ENCODE data around the gene PBRM1. TPM values are rescaled to one million over a fixed set of nuclear protein-coding genes. Genes with fewer than 3 reads are reported as not detected.
A peak's percentile ranks its signal among the peaks of the same experiment; 100 is the strongest.

The PBRM1 gene
- total and polyA plus RNA-seq, 4 donors, result 7.1 to 65.7 (median 38.7) TPM

- TF ChIP-seq FOXA1 (IDR thresholded peaks at IDR 0.05), result no peak
- no peak for TF ChIP-seq HNF4G (IDR thresholded peaks at IDR 0.05)
- TF ChIP-seq TAF1 (conservative IDR thresholded peaks at IDR 0.05), result no peak
- no peak for TF ChIP-seq EGR1 (IDR thresholded peaks at IDR 0.05; ENCODE audit: low read depth in 2 of 2)
- TF ChIP-seq FOXA2 (IDR thresholded peaks at IDR 0.05), result no peak
Measured at GRCh38 chr3:52707585-52707984, 21.9 kb upstream of the PBRM1 start (continued).

DNA sequence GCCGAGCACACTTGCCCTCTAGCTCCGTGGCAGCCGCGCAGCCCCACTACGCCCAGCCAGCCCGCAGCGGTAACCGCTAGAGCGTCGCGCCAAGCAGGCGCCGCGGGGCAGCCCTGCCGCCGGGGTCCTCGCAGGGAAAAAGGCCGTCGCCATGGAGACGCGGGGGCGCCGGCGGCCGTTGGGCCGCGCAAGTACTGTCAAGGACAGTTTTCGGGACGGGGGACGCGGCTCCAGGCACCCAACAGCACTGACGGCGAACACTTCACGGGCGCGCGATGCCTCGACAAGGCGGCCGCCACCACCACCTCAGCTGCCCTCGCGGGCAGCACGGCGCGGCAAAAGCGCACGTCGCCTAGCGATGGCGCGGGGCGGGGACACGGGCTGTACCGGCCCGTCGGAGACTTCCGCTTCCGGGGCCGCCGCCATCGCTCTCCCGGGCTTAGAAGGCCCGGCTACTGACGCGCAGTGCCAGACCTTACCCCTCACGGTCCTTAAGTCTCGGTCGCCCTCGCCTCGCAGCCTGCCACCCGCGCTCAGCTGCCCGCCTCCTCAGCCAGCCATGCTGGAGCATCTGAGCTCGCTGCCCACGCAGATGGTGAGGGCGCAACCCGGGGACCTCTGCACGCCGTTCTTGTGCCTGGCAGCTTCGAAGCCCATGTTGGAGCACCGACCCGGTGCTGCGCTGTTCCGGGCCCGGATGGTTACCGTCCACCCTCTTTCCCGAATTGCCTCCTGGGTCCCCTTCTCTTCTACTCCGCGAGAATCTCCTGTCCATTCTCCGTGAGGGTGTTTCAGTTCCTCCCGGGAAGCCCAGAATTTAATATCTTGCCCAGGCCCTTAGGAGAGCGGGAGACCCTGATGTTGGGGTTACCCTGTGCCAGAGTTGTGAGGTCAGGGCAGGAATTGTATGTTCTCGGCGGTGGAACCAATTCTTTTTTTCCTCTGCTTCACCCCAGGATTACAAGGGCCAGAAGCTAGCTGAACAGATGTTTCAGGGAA lies 20.3 kb upstream of the PBRM1 start, which contains the start of the genes GLT8D1 and SPCS1:
GLT8D1 (minus strand) TSS at position 104 of the 999 bp plus-strand sequence. CDS start 5,331 bp downstream, outside the sequence.
SPCS1 (plus strand) TSS at position 419 of the 999 bp plus-strand sequence; CDS start at position 560, 141 bp downstream.
- DNase-seq (ENCODE audit: low spot score), result peak; percentile 90
- TF ChIP-seq RXRA (IDR thresholded peaks at IDR 0.05) (no peak), CTCF (IDR thresholded peaks at IDR 0.05; ENCODE audit: low read depth, low read length, missing input control) (no peak), YY1 (IDR thresholded peaks at IDR 0.05) (peak; percentile 95), TAF1 (conservative IDR thresholded peaks at IDR 0.05) (no peak), GABPA (IDR thresholded peaks at IDR 0.05 in 1 of 2, conservative IDR thresholded peaks at IDR 0.05 in 1 of 2) (peak; percentile 79 to 93), HNF4A (conservative IDR thresholded peaks at IDR 0.05) (no peak)
- TF ChIP-seq, protein P1, sequence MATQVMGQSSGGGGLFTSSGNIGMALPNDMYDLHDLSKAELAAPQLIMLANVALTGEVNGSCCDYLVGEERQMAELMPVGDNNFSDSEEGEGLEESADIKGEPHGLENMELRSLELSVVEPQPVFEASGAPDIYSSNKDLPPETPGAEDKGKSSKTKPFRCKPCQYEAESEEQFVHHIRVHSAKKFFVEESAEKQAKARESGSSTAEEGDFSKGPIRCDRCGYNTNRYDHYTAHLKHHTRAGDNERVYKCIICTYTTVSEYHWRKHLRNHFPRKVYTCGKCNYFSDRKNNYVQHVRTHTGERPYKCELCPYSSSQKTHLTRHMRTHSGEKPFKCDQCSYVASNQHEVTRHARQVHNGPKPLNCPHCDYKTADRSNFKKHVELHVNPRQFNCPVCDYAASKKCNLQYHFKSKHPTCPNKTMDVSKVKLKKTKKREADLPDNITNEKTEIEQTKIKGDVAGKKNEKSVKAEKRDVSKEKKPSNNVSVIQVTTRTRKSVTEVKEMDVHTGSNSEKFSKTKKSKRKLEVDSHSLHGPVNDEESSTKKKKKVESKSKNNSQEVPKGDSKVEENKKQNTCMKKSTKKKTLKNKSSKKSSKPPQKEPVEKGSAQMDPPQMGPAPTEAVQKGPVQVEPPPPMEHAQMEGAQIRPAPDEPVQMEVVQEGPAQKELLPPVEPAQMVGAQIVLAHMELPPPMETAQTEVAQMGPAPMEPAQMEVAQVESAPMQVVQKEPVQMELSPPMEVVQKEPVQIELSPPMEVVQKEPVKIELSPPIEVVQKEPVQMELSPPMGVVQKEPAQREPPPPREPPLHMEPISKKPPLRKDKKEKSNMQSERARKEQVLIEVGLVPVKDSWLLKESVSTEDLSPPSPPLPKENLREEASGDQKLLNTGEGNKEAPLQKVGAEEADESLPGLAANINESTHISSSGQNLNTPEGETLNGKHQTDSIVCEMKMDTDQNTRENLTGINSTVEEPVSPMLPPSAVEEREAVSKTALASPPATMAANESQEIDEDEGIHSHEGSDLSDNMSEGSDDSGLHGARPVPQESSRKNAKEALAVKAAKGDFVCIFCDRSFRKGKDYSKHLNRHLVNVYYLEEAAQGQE (IDR thresholded peaks at IDR 0.05), result peak; percentile 33
- Histone ChIP-seq H3K9me3 (ENCODE audit: control insufficient read depth in 4 of 4, low read length in 3 of 4) (no peaks in the 10 kb centered on the region), H3K4me3 (ENCODE audit: low read depth in 1 of 3, low read length in 3 of 3) (peak within 1 kb of the TSS; percentile 71 to 94 (median 84)), H3K4me1 (ENCODE audit: control insufficient read depth in 4 of 4, insufficient read depth in 4 of 4, low read length in 3 of 4) (peaks cover 2 to 38% (median 26%) of the 10 kb centered on the region in 4 donors), H3K9ac (ENCODE audit: low read depth in 1 of 2, low read length in 2 of 2) (peak within 1 kb of the TSS; percentile 85 to 86), H3K36me3 (ENCODE audit: control insufficient read depth in 4 of 4, insufficient read depth in 3 of 4, low read depth in 1 of 4, low read length in 3 of 4) (peaks cover 0 to 9% (median 5%) of the 10 kb centered on the region in 4 donors), H3K27me3 (ENCODE audit: control insufficient read depth in 4 of 4, insufficient read depth in 4 of 4, low read length in 3 of 4) (no peaks in the 10 kb centered on the region), H3K27ac (ENCODE audit: low read depth in 1 of 2, low read length in 2 of 2) (peak within 1 kb of the TSS; percentile 83 to 86)
- WGBS, result under 1% methylated on average over 94 of the region's 94 CpGs

DNA sequence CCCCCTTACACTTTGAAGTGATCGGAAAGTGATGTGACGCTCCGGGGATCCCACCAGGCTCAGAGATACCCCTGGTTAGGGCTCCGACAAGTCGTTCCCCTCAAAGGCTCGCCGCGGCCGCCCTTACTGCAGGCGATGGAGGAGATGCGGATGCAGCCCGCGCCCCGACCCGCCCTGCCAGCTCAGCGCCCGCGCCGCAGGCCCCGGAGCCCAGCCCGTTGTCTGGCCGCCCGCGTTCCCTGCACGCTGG lies 19.6 kb upstream of the PBRM1 start:
- Histone ChIP-seq H3K4me3 (ENCODE audit: low read depth in 1 of 3, low read length in 3 of 3) (peak overlapping the region; percentile 71 to 94 (median 84)), H3K9ac (ENCODE audit: low read depth in 1 of 2, low read length in 2 of 2) (peak overlapping the region; percentile 71 to 84), H3K27me3 (ENCODE audit: control insufficient read depth in 4 of 4, insufficient read depth in 4 of 4, low read length in 3 of 4) (no peaks in the 10 kb centered on the region), H3K36me3 (ENCODE audit: control insufficient read depth in 4 of 4, insufficient read depth in 3 of 4, low read depth in 1 of 4, low read length in 3 of 4) (peaks cover 0 to 9% (median 5%) of the 10 kb centered on the region in 4 donors), H3K9me3 (ENCODE audit: control insufficient read depth in 4 of 4, low read length in 3 of 4) (no peaks in the 10 kb centered on the region), H3K4me1 (ENCODE audit: control insufficient read depth in 4 of 4, insufficient read depth in 4 of 4, low read length in 3 of 4) (peaks cover 2 to 38% (median 26%) of the 10 kb centered on the region in 4 donors), H3K27ac (ENCODE audit: low read depth in 1 of 2, low read length in 2 of 2) (peak overlapping the region; percentile 83 to 86)
- under 1% methylated on average over 25 of the region's 25 CpGs for WGBS
- no peak for DNase-seq (ENCODE audit: low spot score)
- TF ChIP-seq GABPA (IDR thresholded peaks at IDR 0.05 in 1 of 2, conservative IDR thresholded peaks at IDR 0.05 in 1 of 2), result no peak
- no peak for TF ChIP-seq HNF4A (conservative IDR thresholded peaks at IDR 0.05)
- TF ChIP-seq, protein P2, sequence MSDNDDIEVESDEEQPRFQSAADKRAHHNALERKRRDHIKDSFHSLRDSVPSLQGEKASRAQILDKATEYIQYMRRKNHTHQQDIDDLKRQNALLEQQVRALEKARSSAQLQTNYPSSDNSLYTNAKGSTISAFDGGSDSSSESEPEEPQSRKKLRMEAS (IDR thresholded peaks at IDR 0.05), result no peak
- no peak for TF ChIP-seq CTCF (IDR thresholded peaks at IDR 0.05; ENCODE audit: low read depth, low read length, missing input control)
- TF ChIP-seq, protein P3, sequence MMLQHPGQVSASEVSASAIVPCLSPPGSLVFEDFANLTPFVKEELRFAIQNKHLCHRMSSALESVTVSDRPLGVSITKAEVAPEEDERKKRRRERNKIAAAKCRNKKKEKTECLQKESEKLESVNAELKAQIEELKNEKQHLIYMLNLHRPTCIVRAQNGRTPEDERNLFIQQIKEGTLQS (IDR thresholded peaks at IDR 0.05), result no peak
- no peak for TF ChIP-seq YY1 (IDR thresholded peaks at IDR 0.05)
- no peak for TF ChIP-seq TAF1 (conservative IDR thresholded peaks at IDR 0.05)
- TF ChIP-seq RXRA (IDR thresholded peaks at IDR 0.05), result no peak
- no peak for TF ChIP-seq ZBTB33 (IDR thresholded peaks at IDR 0.05)
- no peak for TF ChIP-seq HNF4G (IDR thresholded peaks at IDR 0.05)
- TF ChIP-seq JUND (IDR thresholded peaks at IDR 0.05), result no peak
- no peak for TF ChIP-seq FOXA1 (IDR thresholded peaks at IDR 0.05)
- no peak for TF ChIP-seq EGR1 (IDR thresholded peaks at IDR 0.05; ENCODE audit: low read depth in 2 of 2)
- no peak for TF ChIP-seq FOXA2 (IDR thresholded peaks at IDR 0.05)

Measured in liver (tissue), 9 donors.